ENCODE data around the gene CD248. TPM values are rescaled to one million over a fixed set of nuclear protein-coding genes. Genes with fewer than 3 reads are reported as not detected.

The CD248 gene
- 0.05 TPM in 1 of 5 replicates, not detected in the others for total RNA-seq (2022; extraction: Qiagen RNA extraction; ENCODE audit: low read depth)

GRCh38 chr11:66316849-66317251, at the start of gene CD248:
TSS of gene CD248 (minus strand) at chr11:66317044. CDS start at chr11:66317027, 17 bp downstream.

GRCh38 chr11:66347425-66348276, 30.8 kb upstream of the CD248 start, which contains the start of gene B4GAT1:
TSS of gene B4GAT1 (minus strand) at chr11:66347629. CDS start at chr11:66347545, 84 bp downstream.

GRCh38 chr11:66344550-66345315, 27.9 kb upstream of the CD248 start, which contains the start of gene BRMS1:
TSS of gene BRMS1 (minus strand) at chr11:66345104. CDS start at chr11:66342234, 2,870 bp downstream.

GRCh38 chr11:66336234-66337102, 19.6 kb upstream of the CD248 start, which contains the start of gene RIN1:
TSS of gene RIN1 (minus strand) at chr11:66336434. CDS start at chr11:66336402, 32 bp downstream.

GRCh38 chr11:66291706-66292542, 24.9 kb downstream of the CD248 start, which contains the start of gene TMEM151A:
TSS of gene TMEM151A (plus strand) at chr11:66291894. CDS start at chr11:66292014, 120 bp downstream.

GRCh38 chr11:66288671-66289547, 27.9 kb downstream of the CD248 start, which contains the start of gene YIF1A:
TSS of gene YIF1A (minus strand) at chr11:66289143. CDS start at chr11:66288985, 158 bp downstream.

GRCh38 chr11:66277471-66278362, 39.1 kb downstream of the CD248 start, which contains the start of gene CNIH2:
TSS of gene CNIH2 (plus strand) at chr11:66278175. CDS start at chr11:66278457, 282 bp downstream.

GRCh38 chr11:66268244-66268951, 48.4 kb downstream of the CD248 start, which contains the start of gene RAB1B:
TSS of gene RAB1B (plus strand) at chr11:66268639. CDS start at chr11:66268680, 41 bp downstream.

Other genes starting within 250 kb of the CD248 start
- gene PACS1, start 246.8 kb downstream of the CD248 start, total RNA-seq (2022; extraction: Qiagen RNA extraction; ENCODE audit: low read depth), result 48.7 to 80.4 TPM (median 65.1 TPM) in 5 replicates
- 38.0 to 47.4 TPM (median 45.0 TPM) in 5 replicates for gene KLC2, start 59.3 kb downstream of the CD248 start, total RNA-seq (2022; extraction: Qiagen RNA extraction; ENCODE audit: low read depth)
- 124 to 152 TPM (median 145 TPM) in 5 replicates for gene RAB1B, start 48.4 kb downstream of the CD248 start, total RNA-seq (2022; extraction: Qiagen RNA extraction; ENCODE audit: low read depth)
- gene CNIH2, start 38.9 kb downstream of the CD248 start, total RNA-seq (2022; extraction: Qiagen RNA extraction; ENCODE audit: low read depth), result 1.4 to 3.7 TPM (median 2.9 TPM) in 5 replicates
- gene YIF1A, start 27.9 kb downstream of the CD248 start, total RNA-seq (2022; extraction: Qiagen RNA extraction; ENCODE audit: low read depth), result 88.2 to 117 TPM (median 116 TPM) in 5 replicates
- gene TMEM151A, start 25.1 kb downstream of the CD248 start, total RNA-seq (2022; extraction: Qiagen RNA extraction; ENCODE audit: low read depth), result 1.6 to 4.3 TPM (median 3.9 TPM) in 5 replicates
- gene RIN1, start 19.4 kb upstream of the CD248 start, total RNA-seq (2022; extraction: Qiagen RNA extraction; ENCODE audit: low read depth), result 26.8 to 43.4 TPM (median 39.3 TPM) in 5 replicates
- 77.8 to 106 TPM (median 89.7 TPM) in 5 replicates for gene BRMS1, start 28.1 kb upstream of the CD248 start, total RNA-seq (2022; extraction: Qiagen RNA extraction; ENCODE audit: low read depth)
- 13.2 to 19.8 TPM (median 18.8 TPM) in 5 replicates for gene B4GAT1, start 30.6 kb upstream of the CD248 start, total RNA-seq (2022; extraction: Qiagen RNA extraction; ENCODE audit: low read depth)
- 2.6 to 5.4 TPM (median 4.9 TPM) in 5 replicates for gene SLC29A2, start 54.7 kb upstream of the CD248 start, total RNA-seq (2022; extraction: Qiagen RNA extraction; ENCODE audit: low read depth)
- gene NPAS4, start 104.0 kb upstream of the CD248 start, total RNA-seq (2022; extraction: Qiagen RNA extraction; ENCODE audit: low read depth), result not detected in 5 replicates
- 87.3 to 129 TPM (median 112 TPM) in 5 replicates for gene MRPL11, start 121.8 kb upstream of the CD248 start, total RNA-seq (2022; extraction: Qiagen RNA extraction; ENCODE audit: low read depth)
- 4.3 to 6.6 TPM (median 5.7 TPM) in 5 replicates for gene PELI3, start 149.9 kb upstream of the CD248 start, total RNA-seq (2022; extraction: Qiagen RNA extraction; ENCODE audit: low read depth)
- 48.5 to 54.5 TPM (median 51.5 TPM) in 5 replicates for gene DPP3, start 163.4 kb upstream of the CD248 start, total RNA-seq (2022; extraction: Qiagen RNA extraction; ENCODE audit: low read depth)
- 8.5 to 11.3 TPM (median 9.7 TPM) in 5 replicates for gene BBS1, start 193.6 kb upstream of the CD248 start, total RNA-seq (2022; extraction: Qiagen RNA extraction; ENCODE audit: low read depth)
- gene ZDHHC24, start 229.0 kb upstream of the CD248 start, total RNA-seq (2022; extraction: Qiagen RNA extraction; ENCODE audit: low read depth), result 8.9 to 15.3 TPM (median 13.1 TPM) in 5 replicates
- 0.06 TPM in 1 of 5 replicates, not detected in the others for gene ACTN3, start 229.9 kb upstream of the CD248 start, total RNA-seq (2022; extraction: Qiagen RNA extraction; ENCODE audit: low read depth)

Data from A549 treated with RU486 at 1 μM for 4 hours (cell line).